AG09319 (cell line): ENCODE measurements around the gene KDM1B.

ENCODE experiments used
- DNase-seq: peaks from one replicate; pipeline ENCODE4 v3.0.0-alpha.2; 2010; ENCODE audit warnings: low read depth; ENCODE audit errors: extremely low read depth
- CTCF ChIP-seq: IDR thresholded peaks from 2 replicates; pipeline ENCODE4 v1.5.1; 2011; ENCODE audit warnings: low read depth, mild to moderate bottlenecking, inconsistent platforms, low read length, moderate library complexity

Gene KDM1B

GRCh38 chr6:18270216-18270615, 115.0 kb downstream of the KDM1B start:
- no peak for DNase-seq
- no peak for TF ChIP-seq CTCF
